GM12801 (cell line): ENCODE data around the gene QKI.

Source experiments
- TF ChIP-seq, protein P1 (sequence below): IDR thresholded peaks from one replicate; pipeline ENCODE4 v1.5.1; 2011; ENCODE audit warnings: control low read depth; ENCODE audit not compliant: insufficient read length; ENCODE audit errors: extremely low read depth

QKI gene

DNA sequence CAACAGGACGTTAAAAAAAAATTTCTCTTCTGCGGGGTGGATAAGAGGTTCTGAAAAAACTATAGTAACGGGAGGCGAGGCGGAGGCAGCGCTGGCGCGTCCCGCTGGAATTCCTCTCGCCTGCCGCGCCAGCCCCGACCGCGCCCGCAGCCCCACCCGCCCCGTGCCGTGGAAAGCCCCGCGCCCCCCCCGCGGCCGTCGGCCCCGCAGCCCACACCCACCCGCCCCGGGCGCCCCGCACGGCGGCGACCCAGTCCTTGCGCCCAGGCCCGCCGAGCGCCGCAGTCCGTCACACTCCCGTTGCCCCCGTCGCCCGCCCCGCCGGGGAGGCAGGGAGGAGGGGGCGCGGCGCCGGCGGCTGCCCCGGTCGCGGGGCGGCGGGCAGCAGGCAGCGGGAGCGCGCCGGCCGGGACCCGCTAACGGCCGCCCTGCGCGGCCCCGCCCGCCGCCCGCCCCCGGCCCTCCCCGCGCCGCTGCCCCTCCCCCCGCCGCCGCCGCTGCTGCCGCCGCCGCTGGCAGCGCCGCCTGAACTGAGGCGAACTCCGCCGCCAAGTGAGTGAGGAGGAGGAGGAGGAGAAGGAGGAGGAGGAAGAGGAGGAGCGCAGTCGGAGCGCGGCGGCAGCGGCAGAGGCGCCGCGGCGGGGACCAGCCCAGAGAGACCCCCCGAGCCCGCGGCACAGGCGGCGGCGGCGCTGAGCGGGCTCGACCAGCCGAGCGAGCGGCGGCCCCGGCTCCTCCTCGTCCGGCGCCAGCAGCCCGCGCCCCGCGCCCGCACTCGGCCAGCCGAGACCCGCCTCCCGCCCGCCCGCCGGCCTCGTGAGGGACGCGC lies at the start of gene QKI:
Gene QKI (plus strand): TSS at position 602 of the 829 bp plus-strand sequence. CDS start 476 bp downstream, outside the sequence.
- TF ChIP-seq, protein P1, sequence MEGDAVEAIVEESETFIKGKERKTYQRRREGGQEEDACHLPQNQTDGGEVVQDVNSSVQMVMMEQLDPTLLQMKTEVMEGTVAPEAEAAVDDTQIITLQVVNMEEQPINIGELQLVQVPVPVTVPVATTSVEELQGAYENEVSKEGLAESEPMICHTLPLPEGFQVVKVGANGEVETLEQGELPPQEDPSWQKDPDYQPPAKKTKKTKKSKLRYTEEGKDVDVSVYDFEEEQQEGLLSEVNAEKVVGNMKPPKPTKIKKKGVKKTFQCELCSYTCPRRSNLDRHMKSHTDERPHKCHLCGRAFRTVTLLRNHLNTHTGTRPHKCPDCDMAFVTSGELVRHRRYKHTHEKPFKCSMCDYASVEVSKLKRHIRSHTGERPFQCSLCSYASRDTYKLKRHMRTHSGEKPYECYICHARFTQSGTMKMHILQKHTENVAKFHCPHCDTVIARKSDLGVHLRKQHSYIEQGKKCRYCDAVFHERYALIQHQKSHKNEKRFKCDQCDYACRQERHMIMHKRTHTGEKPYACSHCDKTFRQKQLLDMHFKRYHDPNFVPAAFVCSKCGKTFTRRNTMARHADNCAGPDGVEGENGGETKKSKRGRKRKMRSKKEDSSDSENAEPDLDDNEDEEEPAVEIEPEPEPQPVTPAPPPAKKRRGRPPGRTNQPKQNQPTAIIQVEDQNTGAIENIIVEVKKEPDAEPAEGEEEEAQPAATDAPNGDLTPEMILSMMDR = no peak

DNA sequence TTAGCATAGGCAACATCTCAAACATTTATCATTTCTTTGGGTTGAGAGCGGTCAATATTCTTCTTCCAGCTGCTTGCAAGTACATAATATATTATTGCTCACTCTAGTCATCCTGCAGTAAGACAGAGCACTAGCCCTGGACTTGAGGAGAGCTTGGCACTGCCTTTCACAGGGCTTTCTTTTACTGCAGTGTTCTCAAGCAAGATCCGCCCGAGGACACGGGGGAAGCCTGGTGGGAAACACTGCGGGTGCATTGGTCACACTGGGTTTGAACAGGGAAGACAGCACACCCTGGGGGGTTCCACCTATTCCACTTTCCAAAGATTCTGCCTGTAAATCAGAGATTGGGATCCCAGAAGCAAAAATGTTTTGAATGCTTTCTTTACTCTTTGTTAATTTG lies 48.2 kb upstream of the QKI start:
- TF ChIP-seq, protein P1 = no peak

DNA sequence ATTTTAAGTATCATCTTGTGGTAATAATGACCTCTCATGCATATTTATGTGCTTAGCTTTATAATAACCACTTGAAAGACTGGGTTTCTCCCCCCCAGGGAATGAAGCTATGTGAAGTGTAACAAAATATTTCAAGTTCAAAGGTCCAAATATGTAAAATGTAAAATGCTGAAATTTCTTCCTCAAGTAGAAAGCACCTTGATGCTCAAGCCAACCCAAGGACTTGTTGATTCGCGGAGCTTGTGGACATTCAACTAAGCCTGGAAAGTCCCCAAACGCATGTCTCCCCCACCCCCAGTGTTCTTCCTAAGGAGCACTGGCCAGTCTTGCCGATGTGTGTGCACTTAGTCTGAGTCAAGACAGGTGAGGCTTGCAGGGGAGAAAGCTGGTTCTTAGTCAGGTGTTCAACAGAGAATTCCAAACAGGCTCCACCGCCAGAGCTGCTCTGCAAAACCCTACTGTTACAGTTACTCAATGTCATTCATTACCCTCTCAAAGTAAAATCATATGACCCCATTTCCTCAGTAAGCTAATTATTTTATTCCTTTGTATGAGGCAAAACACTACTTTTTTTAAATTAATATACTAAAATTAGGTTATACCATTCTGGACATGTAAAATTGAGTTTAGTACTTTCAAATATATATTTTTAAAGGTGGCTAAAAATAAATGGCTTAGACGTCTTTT lies 46.9 kb upstream of the QKI start:
- TF ChIP-seq, protein P1 = no peak

DNA sequence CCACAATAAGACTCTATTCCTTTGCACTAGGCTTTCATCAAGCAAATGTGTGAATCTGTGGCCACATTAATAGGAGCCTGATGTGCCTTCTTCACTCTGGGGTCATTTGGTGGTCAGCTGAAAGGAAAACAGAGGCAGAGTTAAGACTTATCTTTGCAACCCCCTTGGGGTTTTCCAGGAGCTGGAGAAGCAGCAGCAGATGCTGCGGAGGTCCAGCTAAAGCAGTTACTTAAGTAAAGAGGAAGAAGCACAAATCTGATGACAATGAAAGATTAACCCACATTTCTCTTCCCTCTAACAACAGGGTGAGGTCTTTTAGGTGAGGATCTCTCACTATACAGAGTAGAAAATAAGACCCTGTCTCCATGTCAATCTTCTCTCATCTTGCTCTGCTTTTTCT lies 45.4 kb upstream of the QKI start:
- TF ChIP-seq, protein P1 = no peak

DNA sequence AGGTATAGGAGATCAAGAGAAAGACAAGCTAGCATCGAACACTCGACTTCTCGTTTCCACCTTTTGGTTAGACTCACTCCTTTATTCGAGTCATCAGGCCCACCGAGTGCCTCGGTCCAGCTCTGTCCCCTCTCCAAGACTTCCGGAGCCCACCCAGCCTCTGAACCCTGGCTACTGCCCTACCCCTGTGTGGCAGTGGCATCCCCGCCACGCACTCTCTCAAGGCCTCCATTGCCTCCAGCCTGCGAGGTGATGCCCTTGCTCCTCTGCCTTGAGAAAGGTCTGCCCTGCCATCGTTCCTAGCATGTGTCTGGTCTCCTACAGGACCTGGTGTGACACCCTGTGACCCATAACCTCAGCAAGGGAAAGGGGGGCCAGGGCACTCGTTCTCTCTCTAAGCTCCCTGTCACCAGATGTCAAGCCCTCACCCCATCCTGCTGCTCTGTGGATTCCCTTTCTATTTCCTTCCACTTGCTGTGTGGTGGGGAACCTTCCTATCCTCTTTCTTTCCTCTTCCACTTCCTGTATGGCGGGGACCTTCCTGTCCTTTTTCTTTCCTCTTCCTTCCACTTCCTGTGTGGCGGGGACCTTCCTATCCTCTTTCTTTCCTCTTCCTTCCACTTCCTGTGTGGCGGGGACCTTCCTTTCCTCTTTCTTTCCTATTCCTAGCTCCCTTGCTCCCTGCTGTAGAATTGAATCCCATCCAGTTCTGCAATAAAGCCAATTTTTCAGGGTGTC lies 44.7 kb upstream of the QKI start:
- TF ChIP-seq, protein P1 = no peak

DNA sequence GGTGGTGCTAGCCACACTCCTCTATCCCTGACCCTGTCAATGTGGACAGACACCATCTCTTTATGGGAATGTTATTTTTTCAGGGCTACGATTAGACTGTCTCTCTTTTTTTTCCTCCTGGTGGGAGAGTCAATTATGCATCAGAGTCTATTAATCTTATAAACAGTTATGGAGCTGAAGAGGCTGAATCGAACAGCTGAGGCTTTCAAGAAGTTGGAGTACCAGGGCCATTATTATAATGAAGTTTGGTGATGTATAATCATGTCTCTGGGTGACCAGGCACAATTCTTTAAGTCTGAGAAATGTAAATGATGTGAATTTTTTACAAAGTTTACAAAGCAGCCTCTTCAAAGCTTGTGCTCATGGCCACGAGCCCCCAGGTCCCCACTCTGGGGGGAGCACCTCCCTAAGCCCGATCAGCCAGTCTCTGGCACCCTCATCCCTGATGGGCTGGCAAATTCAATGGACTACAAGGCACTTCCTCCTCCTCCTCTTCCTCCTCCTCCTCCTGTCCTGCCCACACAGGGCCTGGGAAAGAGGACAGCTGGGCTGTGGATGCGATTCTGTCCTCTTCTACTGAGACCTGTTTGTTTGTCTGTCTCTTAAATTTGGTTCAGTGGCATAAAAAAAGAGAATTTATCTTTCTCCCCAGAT lies 43.9 kb upstream of the QKI start:
- TF ChIP-seq, protein P1 = no peak

DNA sequence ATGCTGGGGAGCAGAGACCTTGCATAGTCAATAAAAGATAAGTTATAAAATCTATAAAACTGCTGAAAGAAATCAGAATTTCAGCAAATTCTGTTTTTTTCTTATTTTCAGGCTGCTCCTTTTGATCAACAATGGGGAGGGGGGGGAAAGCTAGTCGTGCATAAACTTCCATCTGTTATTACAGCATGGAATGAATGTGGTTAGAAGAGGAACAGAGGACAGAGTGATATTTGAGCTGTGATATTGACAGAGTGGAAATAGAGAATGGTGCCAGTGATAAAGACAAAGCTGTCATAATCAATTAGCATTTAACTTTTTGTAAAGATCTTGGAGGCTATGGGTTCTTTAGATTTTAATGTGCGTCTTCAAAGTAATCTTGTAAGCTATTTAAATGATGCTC lies 43.4 kb upstream of the QKI start:
- TF ChIP-seq, protein P1 = no peak
